Activated CD4-positive, alpha-beta T cell treated with anti-CD3 and anti-CD28 coated beads for 24 hours (primary cell): ENCODE data around the gene GRIK1.

ENCODE experiments used
- DNase-seq, 2 donors: peaks; one replicate each; pipeline ENCODE4 v3.0.0-alpha.2; 2020; ENCODE audit warnings: low read depth in 2 of 2

Gene GRIK1

DNA sequence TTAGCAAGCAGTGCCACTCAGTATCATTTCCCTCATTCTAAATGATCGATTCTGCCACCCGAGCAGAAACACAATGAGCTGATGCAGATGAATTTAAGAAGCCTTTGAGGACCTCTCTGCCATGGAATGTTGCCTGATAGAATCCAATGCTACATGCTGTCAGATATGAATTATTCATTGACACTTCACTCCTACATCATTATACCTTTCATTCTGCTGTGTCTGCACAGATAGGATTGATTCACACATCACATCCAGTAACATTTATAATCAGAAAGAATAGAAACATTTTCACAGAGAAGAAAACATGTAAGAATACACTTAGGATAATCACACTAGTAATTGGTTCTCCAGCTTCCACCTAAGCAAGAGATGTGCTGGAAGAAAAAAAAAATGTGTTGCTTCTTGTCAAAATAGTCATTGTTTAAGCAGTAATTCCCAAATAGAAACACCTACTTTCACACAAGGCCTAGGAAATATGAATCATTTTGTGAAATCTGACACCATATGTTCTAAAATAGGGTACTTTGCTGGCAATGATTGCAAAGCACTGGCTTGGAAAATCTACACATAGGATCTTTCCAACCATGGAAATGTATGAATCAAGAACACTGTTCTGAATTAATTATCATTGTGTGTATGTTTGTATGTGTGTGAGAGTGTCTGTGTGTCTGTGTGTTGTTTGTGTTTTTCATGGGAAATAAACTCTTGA, 110.1 kb downstream of the GRIK1 start:
- no peak for DNase-seq

GRCh38 chr21:29827647-29828046, 112.1 kb downstream of the GRIK1 start:
- no peak for DNase-seq

GRCh38 chr21:29827236-29827635, 112.6 kb downstream of the GRIK1 start:
- DNase-seq: no peak

- DNase-seq: no peak
Measured at GRCh38 chr21:29826386-29826785, 113.4 kb downstream of the GRIK1 start.

DNA sequence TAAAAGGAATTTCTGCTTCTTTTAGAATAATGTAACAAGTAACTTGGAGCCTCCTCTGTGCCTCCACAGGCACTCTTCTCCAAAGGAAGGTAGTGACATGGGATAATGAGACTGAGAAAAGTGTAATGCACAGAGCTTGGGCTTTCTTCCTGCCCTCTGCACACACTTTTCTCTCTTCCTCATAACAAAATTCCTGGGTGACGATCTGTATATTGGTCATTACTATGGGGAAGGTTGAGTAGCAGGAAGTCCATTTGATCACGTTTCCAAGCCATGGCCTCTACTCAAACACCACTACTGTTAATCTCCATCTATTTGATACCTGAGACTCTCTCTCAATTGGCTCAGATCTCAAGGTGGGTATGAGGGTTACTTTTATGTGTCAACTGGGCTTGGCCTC, 113.9 kb downstream of the GRIK1 start:
- DNase-seq: no peak

- no peak for DNase-seq
Measured at GRCh38 chr21:29825345-29825744, 114.5 kb downstream of the GRIK1 start.

DNA sequence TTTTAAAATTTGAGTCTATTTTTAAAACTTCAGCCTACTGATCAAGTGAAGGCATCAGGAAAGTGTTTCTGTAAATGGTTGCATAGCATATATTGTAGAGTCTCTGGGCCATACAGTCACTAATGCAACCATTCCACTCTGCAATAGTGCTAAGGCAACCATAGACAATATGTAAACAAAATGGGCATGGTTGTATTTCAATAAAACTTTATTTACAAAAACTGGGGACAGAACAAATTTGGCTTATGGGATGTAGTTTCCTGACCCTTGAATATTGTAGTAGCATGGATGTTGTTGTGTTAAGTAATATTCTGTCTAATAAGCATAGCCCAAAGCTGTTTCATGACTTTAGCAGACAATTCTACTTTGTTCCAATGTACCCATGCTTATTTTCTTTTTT, 117.7 kb downstream of the GRIK1 start:
- no peak for DNase-seq

GRCh38 chr21:29821230-29821629, 118.6 kb downstream of the GRIK1 start:
- no peak for DNase-seq

DNA sequence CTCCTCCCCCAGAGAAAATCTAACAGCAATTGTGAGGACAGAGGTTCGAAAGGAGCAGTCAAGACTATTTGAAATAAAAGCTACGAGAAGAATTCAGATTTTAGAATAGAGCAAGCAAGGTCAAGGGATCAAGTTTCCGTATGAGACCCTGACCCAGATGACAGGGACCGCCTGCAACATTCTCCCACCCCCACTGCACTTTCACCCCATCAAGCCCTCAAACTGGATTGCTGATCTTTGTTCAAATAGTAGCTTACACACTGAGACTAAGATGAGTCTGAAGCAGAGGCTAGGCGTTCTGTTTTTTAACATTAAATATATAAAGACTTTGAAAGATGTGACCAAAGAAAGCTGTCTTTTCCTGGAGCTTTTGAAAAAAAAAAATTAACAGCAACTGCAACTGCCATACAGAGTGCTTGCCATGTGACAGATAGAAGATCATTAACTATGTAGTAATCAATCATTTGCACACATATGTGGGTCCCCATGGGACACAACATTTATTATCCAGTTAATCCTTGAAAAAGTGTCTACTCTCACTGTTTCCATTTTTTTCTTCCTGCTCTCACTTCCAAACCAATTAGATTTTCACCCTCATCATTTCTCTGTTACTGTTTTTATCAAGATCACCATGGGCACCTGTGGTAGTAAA, 120.0 kb downstream of the GRIK1 start:
- DNase-seq: no peak

DNA sequence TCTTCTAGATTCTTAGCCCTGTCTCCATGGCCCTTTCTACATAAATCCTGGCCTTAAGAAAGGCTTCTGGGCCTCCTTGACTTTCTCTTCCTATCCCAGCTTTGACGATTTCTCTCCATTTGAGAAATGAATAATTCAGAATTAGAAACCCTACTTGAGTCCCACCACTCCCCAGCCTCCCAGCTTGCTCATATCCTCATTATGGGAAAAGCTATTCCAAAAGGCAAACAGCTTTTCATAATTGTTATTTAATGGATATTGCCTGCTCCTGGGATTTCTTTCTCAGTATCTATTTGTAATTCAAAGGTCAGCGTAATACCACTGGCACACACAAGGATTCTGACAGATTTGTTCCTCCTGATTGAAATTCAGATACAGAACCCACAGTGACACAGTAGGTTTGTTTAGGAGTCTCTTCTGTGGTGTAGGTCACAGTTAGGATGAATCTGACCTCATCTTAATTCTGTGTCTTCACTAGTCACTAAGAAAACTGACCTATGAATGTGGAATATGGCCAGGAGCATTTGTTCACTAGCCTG, 121.3 kb downstream of the GRIK1 start:
- no peak for DNase-seq

DNA sequence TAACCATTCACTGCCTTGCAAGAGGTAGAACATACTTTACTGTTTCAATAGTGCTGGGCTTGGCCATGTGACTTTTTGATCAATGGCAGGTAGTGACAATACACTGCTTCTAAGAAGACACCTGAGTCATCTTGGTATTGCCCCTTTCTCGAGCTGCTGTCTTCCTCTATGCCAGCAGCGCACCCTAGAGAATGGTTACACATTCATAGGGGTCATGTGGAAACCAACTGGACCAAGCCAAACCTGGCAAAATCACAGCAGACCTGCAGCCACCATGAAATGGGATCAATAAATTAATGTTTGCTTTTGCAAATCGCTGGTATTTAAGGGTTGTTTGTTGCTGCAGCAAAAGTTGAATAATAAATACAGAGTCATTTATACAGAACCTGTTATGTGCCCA, 122.3 kb downstream of the GRIK1 start:
- DNase-seq: no peak

GRCh38 chr21:29812947-29813346, 126.8 kb downstream of the GRIK1 start:
- DNase-seq: no peak

DNA sequence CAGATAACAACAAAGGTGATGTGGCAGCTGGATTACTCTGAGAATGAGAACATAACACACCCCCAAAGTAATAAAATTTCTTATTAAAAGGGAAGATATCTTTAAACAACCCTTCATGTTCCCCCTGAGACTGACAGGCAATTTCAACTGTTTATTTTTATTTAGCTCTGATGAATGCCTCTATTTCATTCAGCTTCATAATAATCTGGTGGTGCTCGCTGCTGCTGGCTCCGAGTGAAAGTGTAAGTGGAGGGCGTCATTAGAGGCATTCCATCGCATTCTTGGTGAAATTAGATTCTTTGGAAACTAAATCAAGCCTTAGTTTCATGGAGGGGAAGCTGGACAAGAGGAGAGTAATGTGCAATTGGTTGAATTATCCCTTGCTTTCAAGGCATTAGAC, 128.9 kb downstream of the GRIK1 start:
- no peak for DNase-seq

DNA sequence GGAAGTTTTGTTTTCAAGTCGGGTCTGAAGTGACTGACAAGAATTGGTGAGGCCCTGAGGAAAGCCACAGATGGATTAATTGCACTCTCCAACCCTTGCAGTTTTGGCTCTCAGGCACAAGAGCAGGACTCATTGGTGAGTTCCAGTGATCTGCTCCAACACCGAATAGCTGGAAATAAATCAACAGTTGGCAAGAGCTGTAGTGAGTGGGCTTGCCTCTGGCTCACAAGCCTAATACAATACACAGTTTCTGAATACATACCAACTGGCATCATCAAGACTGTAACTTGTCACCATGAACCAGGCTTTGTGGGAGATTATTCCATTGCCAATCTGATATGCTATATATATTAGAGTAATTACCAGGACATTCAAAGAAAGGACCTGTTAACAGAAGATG, 131.6 kb downstream of the GRIK1 start:
- DNase-seq: no peak

GRCh38 chr21:29805105-29805504, 134.7 kb downstream of the GRIK1 start:
- no peak for DNase-seq

DNA sequence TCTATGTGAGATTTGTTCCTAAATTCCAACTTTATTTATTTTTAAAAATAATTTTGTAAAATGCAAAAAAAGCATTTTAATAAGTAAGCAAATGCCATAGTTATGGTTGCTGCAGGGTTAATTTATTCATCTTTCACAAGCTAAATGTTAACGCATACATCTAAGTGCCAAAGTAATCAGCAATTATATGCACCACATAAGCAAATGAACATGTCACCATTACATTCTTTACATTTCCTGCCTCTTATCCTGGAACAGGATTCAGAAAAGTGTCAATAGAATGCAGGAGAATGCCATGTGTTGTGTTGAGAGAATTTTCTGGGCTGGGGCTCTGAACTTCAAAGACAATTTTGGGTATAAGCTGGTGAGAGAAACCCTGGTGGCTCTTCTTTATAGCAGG, 136.6 kb downstream of the GRIK1 start:
- no peak for DNase-seq

- no peak for DNase-seq
Measured at GRCh38 chr21:29801122-29801521, 138.7 kb downstream of the GRIK1 start.

GRCh38 chr21:29800056-29800455, 139.7 kb downstream of the GRIK1 start:
- no peak for DNase-seq

DNA sequence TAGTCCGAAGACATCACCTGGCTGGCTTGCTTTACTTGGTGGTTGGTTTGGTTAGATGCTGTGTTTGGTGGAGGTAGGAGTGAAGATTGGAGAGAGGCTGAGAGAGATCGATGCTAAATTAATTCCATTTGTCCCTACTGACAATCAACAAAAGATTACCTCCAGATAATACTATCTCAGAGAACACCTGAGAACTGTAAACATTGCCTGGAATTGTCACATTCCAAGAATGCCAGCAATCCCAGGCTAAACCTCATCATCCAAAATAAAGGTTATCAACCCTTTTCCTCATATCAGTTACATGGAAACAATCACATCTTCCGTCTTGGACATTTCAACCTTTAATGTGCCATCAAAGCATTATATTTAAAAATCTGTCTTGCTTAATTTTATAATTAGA, 141.0 kb downstream of the GRIK1 start:
- no peak for DNase-seq

DNA sequence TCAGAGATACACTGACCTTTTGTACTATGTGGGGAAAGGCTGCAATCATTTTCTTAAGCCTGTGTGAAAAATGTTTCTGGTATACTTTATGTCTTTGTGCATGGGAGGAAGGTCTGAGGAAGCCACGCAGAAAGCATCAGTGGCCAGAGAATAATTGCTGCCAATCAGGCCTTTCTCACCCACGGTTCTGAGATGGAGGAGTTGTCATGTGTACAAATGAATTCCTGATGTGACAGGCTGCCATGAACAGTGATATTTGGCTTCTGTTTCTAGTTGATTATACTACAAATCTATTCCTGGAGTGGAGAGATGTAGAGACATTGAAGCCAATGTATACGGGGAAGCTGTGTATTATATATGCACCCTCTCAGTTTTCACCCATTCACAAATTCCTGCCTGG, 142.6 kb downstream of the GRIK1 start:
- no peak for DNase-seq

DNA sequence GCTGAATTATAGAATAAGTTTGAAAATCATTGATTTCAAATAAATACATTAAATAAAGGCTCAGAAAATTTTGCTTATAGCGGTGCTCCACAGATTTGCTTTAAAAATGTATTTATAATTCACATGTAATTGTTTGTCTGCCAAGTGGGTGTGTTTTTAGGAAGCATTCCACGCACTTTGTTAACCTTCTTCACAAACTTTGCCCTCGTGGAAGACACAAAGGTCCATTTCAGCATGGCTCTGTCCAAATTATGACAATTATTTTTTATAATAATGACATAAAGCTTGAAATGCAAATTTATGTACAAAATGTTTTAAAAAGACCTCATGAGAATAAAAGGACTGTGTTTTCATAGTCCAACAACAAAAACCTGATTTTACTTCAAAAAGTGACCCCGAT, 146.1 kb downstream of the GRIK1 start:
- DNase-seq: no peak

- DNase-seq: no peak
Measured at GRCh38 chr21:29789393-29789792, 150.4 kb downstream of the GRIK1 start.

- DNase-seq: no peak
Measured at GRCh38 chr21:29788752-29789151, 151.0 kb downstream of the GRIK1 start.
